CD14-positive monocyte (primary cell): ENCODE results near the gene SKIDA1. TPM values are rescaled to one million over a fixed set of nuclear protein-coding genes. Genes with fewer than 3 reads are reported as not detected.

Experiments used
- DNase-seq, 3 donors: peaks; one replicate each; pipeline ENCODE4 v3.0.0-alpha.2; 2011 to 2022
- H2AFZ ChIP-seq: 2 replicates; pipeline ENCODE4 v1.6.0; 2012; ENCODE audit warnings: mild to moderate bottlenecking, low read depth, low read length, inconsistent platforms; ENCODE audit not compliant: insufficient read depth, poor library complexity, severe bottlenecking
- H3K27ac ChIP-seq, 2 donors: 1 replicate in 1 of 2; 2 replicates in 1 of 2; pipeline ENCODE4 v1.5.1; 2012 to 2013; ENCODE audit warnings: low read length in 2 of 2, control low read depth in 1 of 2, inconsistent platforms in 1 of 2, low read depth in 1 of 2, mild to moderate bottlenecking in 1 of 2
- H3K27me3 ChIP-seq, 2 donors: one replicate each; pipeline versions ENCODE4 v1.6.0 to v1.6.1; 2011 to 2013; ENCODE audit warnings: low read length in 2 of 2; ENCODE audit not compliant: control insufficient read depth in 2 of 2, insufficient read depth in 2 of 2
- H3K36me3 ChIP-seq, 2 donors: replicated peaks in 1 of 2; 1 replicate in 1 of 2; 2 replicates in 1 of 2; pipeline versions ENCODE4 v1.5.1 to v1.6.1; 2012 to 2013; ENCODE audit warnings: low read length in 2 of 2, control low read depth in 1 of 2, inconsistent platforms in 1 of 2, mild to moderate bottlenecking in 1 of 2; ENCODE audit not compliant: insufficient read depth in 2 of 2, control insufficient read depth in 1 of 2
- H3K4me1 ChIP-seq, 2 donors: 1 replicate in 1 of 2; 2 replicates in 1 of 2; pipeline versions ENCODE4 v1.5.1 to v1.6.1; 2012 to 2013; ENCODE audit warnings: low read length in 2 of 2, control low read depth in 1 of 2, inconsistent platforms in 1 of 2, mild to moderate bottlenecking in 1 of 2, moderate library complexity in 1 of 2; ENCODE audit not compliant: insufficient read depth in 2 of 2, control insufficient read depth in 1 of 2
- H3K4me2 ChIP-seq: replicated peaks from 2 replicates; pipeline ENCODE3; 2012; ENCODE audit warnings: low read length, moderate library complexity, mild to moderate bottlenecking; ENCODE audit not compliant: poor library complexity, severe bottlenecking; ENCODE audit errors: extremely low read depth
- H3K4me3 ChIP-seq, 3 experiments: fragments of 200-600 bp in 1 of 3; sonication (generic) in 1 of 3; replicated peaks in 1 of 3; 1 replicate in 2 of 3; 2 replicates in 1 of 3; pipeline ENCODE4 v1.5.1; 2011 to 2013; ENCODE audit warnings: low read length in 3 of 3, mild to moderate bottlenecking in 3 of 3, control low read depth in 2 of 3, low read depth in 2 of 3, inconsistent platforms in 1 of 3, moderate library complexity in 1 of 3
- H3K79me2 ChIP-seq: 2 replicates; pipeline ENCODE4 v1.6.0; 2012; ENCODE audit warnings: mild to moderate bottlenecking, control low read depth, inconsistent platforms, low read length, moderate library complexity; ENCODE audit not compliant: insufficient read depth
- H3K9ac ChIP-seq: 2 replicates; pipeline ENCODE4 v1.6.0; 2017; ENCODE audit warnings: low read length, mild to moderate bottlenecking; ENCODE audit not compliant: insufficient read depth, poor library complexity, severe bottlenecking
- H3K9me3 ChIP-seq, 2 donors: replicated peaks in 1 of 2; 1 replicate in 1 of 2; 2 replicates in 1 of 2; pipeline versions ENCODE4 v1.5.1 to v1.6.1; 2012 to 2013; ENCODE audit warnings: low read length in 2 of 2, control low read depth in 1 of 2; ENCODE audit not compliant: control insufficient read depth in 1 of 2, insufficient read depth in 1 of 2
- H4K20me1 ChIP-seq: 2 replicates; pipeline ENCODE4 v1.6.0; 2012; ENCODE audit warnings: mild to moderate bottlenecking, low read length, control low read depth, moderate library complexity; ENCODE audit not compliant: insufficient read depth
- H3K27ac Mint-ChIP-seq, 7 donors: one replicate each; pipeline ENCODE4 v1.8.0; 2020; ENCODE audit warnings: mild to moderate bottlenecking in 7 of 7, mixed read lengths in 7 of 7, moderate library complexity in 6 of 7, inconsistent platforms in 2 of 7
- H3K27me3 Mint-ChIP-seq, 3 donors: one replicate each; pipeline ENCODE4 v1.8.0; 2021 to 2022; ENCODE audit warnings: low read depth in 3 of 3, mild to moderate bottlenecking in 3 of 3, mixed read lengths in 3 of 3, moderate library complexity in 3 of 3, inconsistent platforms in 1 of 3
- H3K36me3 Mint-ChIP-seq, 2 donors: one replicate each; pipeline ENCODE4 v1.8.0; 2020; ENCODE audit warnings: mixed read lengths in 2 of 2, inconsistent platforms in 1 of 2, mild to moderate bottlenecking in 1 of 2
- H3K4me1 Mint-ChIP-seq: one replicate; pipeline ENCODE4 v1.8.0; 2020; ENCODE audit warnings: mild to moderate bottlenecking, mixed read lengths
- H3K4me3 Mint-ChIP-seq, 2 donors: one replicate each; pipeline ENCODE4 v1.8.0; 2020; ENCODE audit warnings: mild to moderate bottlenecking in 2 of 2, mixed read lengths in 2 of 2, moderate library complexity in 1 of 2
- H3K9me3 Mint-ChIP-seq, 7 donors: one replicate each; pipeline ENCODE4 v1.8.0; 2020 to 2022; ENCODE audit warnings: mixed read lengths in 7 of 7, mild to moderate bottlenecking in 6 of 7, moderate library complexity in 6 of 7, inconsistent platforms in 2 of 7
- CTCF ChIP-seq: fragments of 200-600 bp; IDR thresholded peaks from one replicate; pipeline ENCODE4 v1.8.0; 2022; ENCODE audit warnings: antibody characterized with exemption, mild to moderate bottlenecking
- WGBS: methylation state at CpG from one replicate; pipeline ENCODE4 v1.1.5; 2013; ENCODE audit warnings: missing lambda C conversion rate; ENCODE audit not compliant: insufficient coverage; 5-methylcytosine and 5-hydroxymethylcytosine counted together
- intact Hi-C, 2 donors: fragments of 100-400 bp; cut with micrococcal nuclease; formaldehyde crosslinking; loops; one replicate each; pipeline versions ENCODE4 v1.15.0 to v1.15.1; 2023
- polyA plus RNA-seq, 3 donors: library from polyadenylated mRNA; depleted of rRNA in 1 of 3; unstranded in 2 of 3; stranded (reverse) in 1 of 3; fragments of 300-500 nt in 2 of 3; fragments of >200 nt in 1 of 3; fragmentation: Illumina TruSeq in 2 of 3; gene quantifications; 1 replicate in 2 of 3; 2 replicates in 1 of 3; pipeline ENCODE4 v1.2.3, GENCODE V29; 2012 to 2021

Gene SKIDA1
- polyA plus RNA-seq, 3 donors = 0.04 to 0.15 TPM; not detected in 1

- Histone ChIP-seq H2AFZ (no peak overlapping the region), H3K9me3 (no peaks in the 10 kb centered on the region), H3K79me2 (no peaks in the 10 kb centered on the region), H3K27ac (no peak overlapping the region), H3K27me3 (peaks cover 0 to 16% of the 10 kb centered on the region in 2 donors), H3K36me3 (no peaks in the 10 kb centered on the region), H3K9ac (no peak overlapping the region), H4K20me1 (no peaks in the 10 kb centered on the region), H3K4me1 (peaks cover 18 to 20% of the 10 kb centered on the region in 2 donors), H3K4me2 (no peak overlapping the region), H3K4me3 (no peak overlapping the region)
- TF ChIP-seq CTCF = no peak
- Mint-ChIP-seq H3K27ac (no peak overlapping the region), H3K9me3 (peaks cover 0 to 3% (median 0%) of the 10 kb centered on the region in 7 donors), H3K4me1 (peaks cover 17% of the 10 kb centered on the region), H3K27me3 (peaks cover 15 to 29% (median 17%) of the 10 kb centered on the region in 3 donors), H3K36me3 (peaks cover 1 to 2% of the 10 kb centered on the region in 2 donors), H3K4me3 (no peak overlapping the region)
- DNase-seq = no peak
- 100% methylated on average over 1 of the region's 2 CpGs for WGBS
- intact Hi-C loops = loop anchor here in 1 of 2 donors (5.0 to 10.0 kb wide), 2 partner anchors 184 to 467 kb away; no protein-coding TSS in a partner anchor
Observed at GRCh38 chr10:21490711-21491105, 34.8 kb downstream of the SKIDA1 start.

- DNase-seq = no peak
Observed at GRCh38 chr10:21490028-21490710, 35.3 kb downstream of the SKIDA1 start.

More at GRCh38 chr10:21490028-21490710, 35.3 kb downstream of the SKIDA1 start:
- no peaks in the 10 kb centered on the region for H3K9me3 ChIP-seq
- H3K4me3 ChIP-seq = no peak overlapping the region
- H4K20me1 ChIP-seq = no peaks in the 10 kb centered on the region
- peaks cover 13 to 24% (median 14%) of the 10 kb centered on the region in 3 donors for H3K27me3 Mint-ChIP-seq
- H3K27me3 ChIP-seq = peaks cover 0 to 14% of the 10 kb centered on the region in 2 donors
- H3K79me2 ChIP-seq = no peaks in the 10 kb centered on the region
- peaks cover 0 to 5% (median 1%) of the 10 kb centered on the region in 7 donors for H3K9me3 Mint-ChIP-seq
- TF ChIP-seq CTCF = no peak
- H3K4me1 Mint-ChIP-seq = peaks cover 13% of the 10 kb centered on the region
- H3K4me1 ChIP-seq = peaks cover 13 to 15% of the 10 kb centered on the region in 2 donors
- intact Hi-C loops = loop anchor here in 1 of 2 donors (5.0 to 10.0 kb wide), 2 partner anchors 185 to 467 kb away; no protein-coding TSS in a partner anchor
- no peak overlapping the region for H2AFZ ChIP-seq
- no peak overlapping the region for H3K27ac ChIP-seq
- H3K36me3 ChIP-seq = no peaks in the 10 kb centered on the region
- no peak overlapping the region for H3K27ac Mint-ChIP-seq
- H3K9ac ChIP-seq = no peak overlapping the region
- no CpG with 5 or more reads among the region's 4 CpGs for WGBS
- no peak overlapping the region for H3K4me3 Mint-ChIP-seq
- H3K36me3 Mint-ChIP-seq = peaks cover 1% of the 10 kb centered on the region in 2 donors
- H3K4me2 ChIP-seq = no peak overlapping the region
